NCI-H2227 (cell line): ENCODE measurements around the gene F11.
"Not testable (repeated sequence)": the region's sequence is repeated elsewhere in the genome, so short reads cannot be mapped to it uniquely, and the experiment has no call there.

Experiments
- DNase-seq: peaks from one replicate; lab custom pipeline; 2025; ENCODE audit not compliant: unreplicated experiment; lab: John Stamatoyannopoulos, UW

F11 gene

DNA sequence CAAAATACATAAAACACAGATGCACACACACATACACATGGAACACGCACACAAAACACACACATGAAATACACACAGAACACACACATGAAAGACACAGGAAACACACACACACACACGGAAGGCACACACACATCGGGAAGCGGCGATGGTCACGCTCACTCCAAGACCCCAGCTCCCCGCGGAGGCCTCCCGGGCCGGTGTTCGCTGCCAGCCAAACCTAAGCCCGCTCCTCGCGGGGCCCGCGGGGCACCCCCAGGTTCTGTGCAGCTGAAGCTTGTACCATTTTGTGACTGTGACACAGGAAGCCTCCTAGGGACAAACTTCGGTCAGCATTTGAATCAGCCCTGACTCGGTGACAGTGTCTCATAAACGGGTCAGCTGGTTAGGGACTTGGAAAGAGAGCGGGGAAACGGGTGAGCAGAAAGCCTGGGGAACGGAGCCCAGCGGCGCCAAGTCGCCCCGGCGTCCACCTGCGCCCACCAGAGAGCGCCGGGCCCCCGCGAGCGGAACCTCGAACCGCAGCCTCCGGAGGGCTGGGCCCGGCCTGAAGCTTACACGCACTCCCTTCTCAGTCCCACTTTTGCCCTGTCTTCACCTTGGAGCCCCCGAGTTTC is 32.1 kb downstream of the F11 start:
- no peak for DNase-seq

DNA sequence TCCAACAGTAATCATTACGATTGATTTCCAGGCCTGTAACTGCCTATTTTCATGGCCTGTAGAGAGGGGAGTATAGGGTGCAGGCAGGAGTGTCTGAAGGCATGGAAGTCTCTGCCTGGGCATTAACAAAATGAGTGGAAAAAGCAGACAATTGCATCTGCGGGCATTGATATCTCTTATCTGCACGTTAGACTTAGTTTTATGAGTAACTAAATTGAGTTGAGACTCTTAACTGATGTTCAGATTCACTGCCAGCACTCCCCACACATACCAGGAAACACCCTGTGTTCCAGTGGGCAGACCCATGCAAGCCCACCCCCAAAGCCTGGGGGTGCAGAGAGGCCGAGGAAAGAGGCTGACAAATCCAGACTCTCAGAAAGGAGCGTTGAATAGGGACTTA is 33.3 kb downstream of the F11 start:
- DNase-seq = no peak

GRCh38 chr4:186300659-186301390 is 34.8 kb downstream of the F11 start:
- no peak for DNase-seq

DNA sequence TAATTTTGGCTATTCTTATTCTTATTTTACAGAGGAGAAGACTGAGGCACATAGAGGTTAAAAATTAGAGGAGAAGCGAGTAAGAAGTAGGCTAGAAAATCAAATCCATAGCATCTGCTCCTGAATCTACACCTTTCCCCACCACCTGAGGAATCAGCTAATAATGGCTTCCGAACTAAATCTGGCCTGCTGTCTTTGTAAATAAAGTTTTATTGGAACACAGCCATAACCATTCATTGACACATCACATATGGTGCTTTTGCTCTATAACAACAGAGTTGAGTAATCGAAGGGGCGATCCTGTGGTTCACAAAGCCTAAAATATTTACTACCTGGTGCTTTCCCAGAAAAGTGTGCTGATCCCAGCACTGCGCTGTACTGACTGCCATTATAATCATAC is 38.2 kb downstream of the F11 start:
- DNase-seq = no peak

GRCh38 chr4:186304866-186305505 is 39.0 kb downstream of the F11 start:
- no peak for DNase-seq

- no peak for DNase-seq
Observed at GRCh38 chr4:186307497-186307896, 41.5 kb downstream of the F11 start.

DNA sequence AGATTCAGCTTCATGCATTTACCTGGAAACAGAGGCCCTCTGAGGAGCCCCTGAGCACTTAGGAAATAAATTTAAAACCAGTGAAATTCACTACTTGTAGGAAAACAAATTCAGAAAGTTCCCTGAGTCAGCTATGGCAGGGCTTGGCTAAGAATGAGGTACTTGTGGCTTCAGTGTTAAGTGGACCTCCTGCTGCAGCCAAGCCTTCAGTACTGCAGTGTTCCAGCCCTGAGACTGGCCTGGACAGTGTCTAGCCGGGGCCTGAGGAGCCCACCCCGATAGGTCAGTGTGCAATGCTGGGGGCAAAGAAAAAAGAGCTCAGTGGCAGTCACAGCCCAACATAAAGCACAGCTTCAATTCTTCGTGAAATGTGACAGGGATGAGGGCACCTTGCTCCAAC is 41.9 kb downstream of the F11 start:
- DNase-seq = no peak

DNA sequence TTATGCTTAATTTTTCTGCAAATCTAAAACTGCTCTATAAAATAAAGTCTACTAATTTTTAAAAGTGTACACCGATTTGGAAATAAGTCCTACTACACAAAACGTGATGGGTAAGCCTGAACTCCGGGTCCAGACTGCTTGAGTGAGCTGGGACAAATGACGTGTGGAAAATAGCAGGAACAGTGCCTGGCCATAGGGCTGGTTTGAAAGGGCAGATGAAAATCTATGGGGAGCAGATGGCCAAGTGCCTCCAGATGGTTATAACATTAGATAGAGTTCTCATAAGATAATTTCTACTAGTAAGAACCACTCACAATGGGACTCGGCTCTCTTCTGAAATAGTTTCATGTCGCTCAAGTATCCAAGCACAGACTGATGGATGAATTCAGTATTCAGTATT is 52.5 kb downstream of the F11 start:
- no peak for DNase-seq

DNA sequence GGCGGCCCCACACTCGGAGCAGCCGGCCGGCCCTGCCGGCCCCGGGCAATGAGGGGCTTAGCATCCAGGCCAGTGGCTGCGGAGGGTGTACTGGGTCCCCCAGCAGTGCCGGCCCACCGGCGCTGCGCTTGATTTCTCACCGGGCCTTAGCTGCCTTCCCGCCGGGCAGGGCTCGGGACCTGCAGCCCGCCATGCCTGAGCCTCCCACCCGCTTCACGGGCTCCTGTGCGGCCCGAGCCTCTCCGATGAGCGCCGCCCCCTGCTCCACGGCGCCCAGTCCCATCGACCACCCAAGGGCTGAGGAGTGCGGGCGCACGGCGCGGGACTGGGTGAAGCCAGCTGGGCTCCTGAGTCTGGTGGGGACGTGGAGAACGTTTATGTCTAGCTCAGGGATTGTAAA is 58.7 kb downstream of the F11 start:
- not testable (repeated sequence) for DNase-seq

GRCh38 chr4:186326391-186326790 is 60.4 kb downstream of the F11 start:
- no peak for DNase-seq

DNA sequence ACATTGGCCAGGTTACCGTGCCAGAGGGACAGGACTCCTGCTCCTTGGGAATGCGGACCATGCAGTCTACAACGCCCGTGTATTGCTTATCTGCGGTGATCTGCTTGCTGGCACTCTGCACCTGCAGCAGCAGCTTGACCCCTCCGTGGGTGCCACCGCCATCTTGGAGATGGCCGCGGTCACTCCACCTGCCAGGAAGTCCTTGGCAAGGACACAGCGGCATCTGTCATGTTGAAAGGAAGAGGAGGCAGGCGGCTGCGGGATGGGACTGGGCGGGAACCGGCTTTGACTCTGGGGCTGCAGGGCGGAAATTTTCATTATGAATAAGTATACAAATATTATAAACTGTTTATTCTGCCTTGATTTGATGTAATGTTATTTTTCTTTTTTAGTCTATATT is 63.4 kb downstream of the F11 start:
- no peak for DNase-seq

DNA sequence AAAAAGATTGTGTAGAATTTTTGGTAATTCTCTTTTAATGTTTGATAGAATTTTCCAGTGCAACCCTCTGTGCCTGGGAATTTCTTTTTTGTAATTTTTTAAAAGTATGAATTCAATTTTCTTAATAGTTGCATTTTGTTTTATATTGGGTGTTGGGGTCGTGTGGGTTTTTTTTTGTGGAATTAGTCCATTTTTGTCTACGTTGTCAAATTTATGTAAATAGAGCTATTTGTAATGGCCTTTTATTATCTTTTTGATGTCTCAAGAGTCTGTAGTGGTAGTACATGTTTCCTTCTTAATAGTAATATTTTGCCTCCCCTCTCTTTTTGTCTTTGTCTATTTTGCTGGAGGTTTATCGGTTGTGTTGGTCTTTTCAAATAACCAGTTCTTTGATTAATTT is 64.4 kb downstream of the F11 start:
- DNase-seq = no peak

DNA sequence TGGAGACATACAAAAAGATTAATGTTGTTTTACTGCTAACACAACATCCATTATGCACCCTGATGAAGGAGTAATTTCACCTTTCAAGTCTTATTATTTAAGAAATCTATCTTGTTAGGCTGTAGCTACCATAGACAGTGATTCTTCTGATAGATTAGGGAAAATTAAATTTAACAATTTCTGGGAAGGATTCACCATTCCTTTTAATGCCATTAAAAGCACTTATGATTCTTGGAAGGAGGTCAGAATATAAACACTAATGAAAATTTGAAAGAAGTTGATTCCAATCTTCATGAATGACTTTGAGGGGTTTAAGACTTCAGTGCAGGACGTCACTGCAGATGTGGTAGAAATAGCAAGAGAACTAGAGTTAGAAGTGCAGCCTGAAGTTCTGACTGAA is 69.8 kb downstream of the F11 start:
- DNase-seq = no peak
